SK-N-DZ (cell line): ENCODE data around the gene TRIM13.
"Not testable (repeated sequence)": the region's sequence is repeated elsewhere in the genome, so short reads cannot be mapped to it uniquely, and the experiment has no call there.

Source experiments
- DNase-seq: peaks from one replicate; pipeline ENCODE4 v3.0.0-alpha.2; 2015; ENCODE audit warnings: low spot score
- small RNA-seq, 2 experiments: library from RNA; depleted of rRNA; stranded (forward); fragments of <200 nt; gene quantifications; one replicate each; pipeline ENCODE3, GENCODE V24; 2014

TRIM13 gene

DNA sequence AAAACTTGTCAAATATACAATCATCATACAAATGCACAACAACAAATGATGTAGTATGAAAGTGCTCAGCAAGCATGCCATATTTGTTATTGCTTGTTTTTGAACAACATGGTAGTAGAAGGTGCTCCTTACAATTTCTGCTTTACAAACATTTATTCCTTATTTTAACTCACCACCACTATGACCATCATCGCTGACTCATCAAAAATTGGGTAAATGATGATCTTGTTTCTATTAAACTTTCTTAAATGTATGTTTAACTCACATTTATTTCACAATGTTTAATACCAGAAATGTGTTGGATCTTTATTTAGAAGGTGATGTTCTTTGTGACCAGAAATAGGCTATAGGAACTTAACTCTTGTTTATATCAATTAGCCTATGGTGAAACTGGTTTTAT is 63.9 kb downstream of the TRIM13 start:
- DNase-seq: no peak

DNA sequence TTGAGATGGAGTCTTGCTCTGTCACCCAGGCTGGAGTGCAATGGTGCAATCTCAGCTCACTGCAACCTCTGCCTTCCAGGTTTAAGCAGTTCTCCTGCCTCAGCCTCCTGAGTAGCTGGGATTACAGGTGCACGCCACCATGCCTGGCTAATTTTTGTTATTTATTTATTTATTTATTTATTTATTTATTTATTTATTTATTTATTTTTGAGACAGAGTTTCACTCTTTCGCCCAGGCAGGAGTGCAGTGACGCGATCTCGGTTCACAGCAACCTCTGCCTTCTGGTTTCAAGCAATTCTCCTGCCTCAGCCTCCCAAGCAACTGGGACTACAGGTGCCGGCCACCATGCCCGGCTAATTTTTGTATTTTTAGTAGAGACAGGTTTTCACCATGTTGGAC is 65.5 kb downstream of the TRIM13 start:
- not testable (repeated sequence) for DNase-seq

DNA sequence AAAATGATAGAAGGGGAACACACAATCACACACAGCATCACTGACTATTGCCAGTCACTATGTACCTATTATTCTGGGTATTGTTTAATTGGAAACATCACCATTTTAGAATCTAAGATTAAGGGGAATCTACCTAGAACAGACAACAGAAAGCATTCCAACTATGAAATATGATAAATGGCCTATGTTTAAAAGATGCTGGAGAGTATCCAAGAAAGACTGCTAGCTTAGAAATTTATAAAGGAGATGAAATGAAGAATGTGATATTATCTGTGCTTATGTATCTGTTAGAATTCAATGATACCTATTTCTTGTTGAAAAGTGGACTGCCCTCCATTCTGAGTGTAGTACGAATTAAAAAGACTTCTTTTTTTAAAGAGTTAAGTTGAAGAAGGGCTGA is 68.9 kb downstream of the TRIM13 start:
- no peak for DNase-seq

Small RNAs within 50 kb of the gene (small RNA-seq; reads per million reads assigned to genes)
- gene MIR16-1: 2.5 reads per million in 2 experiments
- 0.03 to 0.09 reads per million in 2 experiments for gene MIR3613
- gene RF02105: 0 reads per million in 2 experiments
- 0 reads per million in 2 experiments for gene RF02106
- gene RF02107: 0 reads per million in 2 experiments
- 0 reads per million in 2 experiments for gene RF02108
